ENCODE data around the gene TIMM22.

- TF ChIP-seq CTCF (conservative IDR thresholded peaks at IDR 0.05) (no peak), EZH2 (IDR thresholded peaks at IDR 0.05; ENCODE audit: low read depth) (no peak)
Observed at GRCh38 chr17:1031711-1032110, 34.8 kb downstream of the TIMM22 start.

Data from PC-9 (cell line).